NCI-H1048 (cell line): Measurements from ENCODE around the gene POM121.
"Not testable (repeated sequence)": the region's sequence is repeated elsewhere in the genome, so short reads cannot be mapped to it uniquely, and the experiment has no call there.

Experiments used
- DNase-seq: peaks from one replicate; lab custom pipeline; 2025; lab: John Stamatoyannopoulos, UW

POM121 gene

GRCh38 chr7:72997887-72998468 lies 73.1 kb downstream of the POM121 start:
- not testable (repeated sequence) for DNase-seq
